Trophoblast cell (in vitro differentiated cells and primary cell): ENCODE results near the gene TRIP4.

Experiments
- DNase-seq, 2 donors: peaks; one replicate each; pipeline ENCODE4 v3.0.0-alpha.2; 2016
- H2AFZ ChIP-seq: 2 replicates; pipeline ENCODE4 v1.6.1; 2013; ENCODE audit warnings: low read length, moderate library complexity, mild to moderate bottlenecking; ENCODE audit not compliant: insufficient read depth, poor library complexity
- H2AK5ac ChIP-seq: 2 replicates; pipeline ENCODE4 v1.6.1; 2013; ENCODE audit warnings: mild to moderate bottlenecking, low read length
- H2BK120ac ChIP-seq: 2 replicates; pipeline ENCODE4 v1.6.1; 2013; ENCODE audit warnings: low read length, mild to moderate bottlenecking, moderate library complexity; ENCODE audit not compliant: insufficient read depth, poor library complexity
- H2BK12ac ChIP-seq: 2 replicates; pipeline ENCODE4 v1.6.1; 2013; ENCODE audit warnings: mild to moderate bottlenecking, low read length, moderate library complexity
- H2BK5ac ChIP-seq: 2 replicates; pipeline ENCODE4 v1.6.1; 2013; ENCODE audit warnings: low read length, low read depth, moderate library complexity, mild to moderate bottlenecking; ENCODE audit not compliant: poor library complexity
- H3K14ac ChIP-seq: 2 replicates; pipeline ENCODE4 v1.6.1; 2013; ENCODE audit warnings: mild to moderate bottlenecking, low read length
- H3K18ac ChIP-seq: 2 replicates; pipeline ENCODE4 v1.6.1; 2013; ENCODE audit warnings: mild to moderate bottlenecking, low read length
- H3K23ac ChIP-seq: 2 replicates; pipeline ENCODE4 v1.6.1; 2013; ENCODE audit warnings: low read length
- H3K27ac ChIP-seq: 2 replicates; pipeline ENCODE4 v1.5.1; 2013; ENCODE audit warnings: low read depth, mild to moderate bottlenecking, inconsistent platforms, low read length, moderate library complexity
- H3K27me3 ChIP-seq: 2 replicates; pipeline ENCODE4 v1.6.1; 2013; ENCODE audit warnings: inconsistent platforms, mild to moderate bottlenecking, low read length, moderate library complexity; ENCODE audit not compliant: insufficient read depth
- H3K36me3 ChIP-seq, 2 experiments: 1 replicate in 1 of 2; 2 replicates in 1 of 2; pipeline ENCODE4 v1.6.1; 2013; ENCODE audit warnings: low read length in 2 of 2, mild to moderate bottlenecking in 2 of 2, moderate library complexity in 1 of 2; ENCODE audit not compliant: insufficient read depth in 2 of 2, control insufficient read depth in 1 of 2
- H3K4ac ChIP-seq: 2 replicates; pipeline ENCODE4 v1.6.1; 2013; ENCODE audit warnings: low read depth, mild to moderate bottlenecking, low read length, moderate library complexity
- H3K4me1 ChIP-seq, 2 experiments: 1 replicate in 1 of 2; 2 replicates in 1 of 2; pipeline ENCODE4 v1.6.1; 2013; ENCODE audit warnings: low read length in 2 of 2, mild to moderate bottlenecking in 2 of 2, moderate library complexity in 1 of 2; ENCODE audit not compliant: insufficient read depth in 2 of 2, control insufficient read depth in 1 of 2
- H3K4me2 ChIP-seq: 2 replicates; pipeline ENCODE4 v1.6.1; 2013; ENCODE audit warnings: inconsistent platforms, mild to moderate bottlenecking, low read length, moderate library complexity
- H3K4me3 ChIP-seq: 2 replicates; pipeline ENCODE4 v1.5.1; 2013; ENCODE audit warnings: mild to moderate bottlenecking, low read depth, low read length, inconsistent platforms
- H3K79me1 ChIP-seq: one replicate; pipeline ENCODE4 v1.6.1; 2013; ENCODE audit warnings: low read length
- H3K79me2 ChIP-seq: 2 replicates; pipeline ENCODE4 v1.6.1; 2013; ENCODE audit warnings: low read length, mild to moderate bottlenecking; ENCODE audit not compliant: control insufficient read depth, insufficient read depth, poor library complexity
- H3K9ac ChIP-seq: 2 replicates; pipeline ENCODE4 v1.6.1; 2013; ENCODE audit warnings: mild to moderate bottlenecking, low read length
- H3K9me3 ChIP-seq: 2 replicates; pipeline ENCODE4 v1.6.1; 2013; ENCODE audit warnings: low read depth, mild to moderate bottlenecking, control low read depth, inconsistent platforms, low read length; ENCODE audit not compliant: insufficient read depth
- H4K12ac ChIP-seq: 2 replicates; pipeline ENCODE4 v1.6.1; 2013; ENCODE audit warnings: low read depth, mild to moderate bottlenecking, low read length, moderate library complexity
- H4K8ac ChIP-seq: 2 replicates; pipeline ENCODE4 v1.6.1; 2013; ENCODE audit warnings: low read depth, mild to moderate bottlenecking, low read length, moderate library complexity
- H4K91ac ChIP-seq: one replicate; pipeline ENCODE4 v1.6.1; 2013; ENCODE audit warnings: low read depth, mild to moderate bottlenecking, low read length, moderate library complexity
- WGBS: extraction: QIAGEN DNeasy Blood & Tissue Kit; methylation state at CpG from one replicate; pipeline ENCODE4 v1.1.7; 2013; ENCODE audit warnings: missing lambda C conversion rate; ENCODE audit not compliant: insufficient read length, insufficient coverage; ENCODE audit errors: extremely low coverage; 5-methylcytosine and 5-hydroxymethylcytosine counted together

The TRIP4 gene

GRCh38 chr15:64444836-64445235 is 57.2 kb downstream of the TRIP4 start:
- no peaks in the 10 kb centered on the region for H3K9me3 ChIP-seq
- H3K4me1 ChIP-seq: peaks cover 0 to 5% of the 10 kb centered on the region in 2 experiments
- no peak overlapping the region for H2AK5ac ChIP-seq
- no peak overlapping the region for H3K4me2 ChIP-seq
- no peak overlapping the region for H3K4ac ChIP-seq
- no peak for DNase-seq
- H2AFZ ChIP-seq: no peak overlapping the region
- peak overlapping the region; percentile 87 for H3K27ac ChIP-seq
- H4K91ac ChIP-seq: no peak overlapping the region
- H3K23ac ChIP-seq: no peak overlapping the region
- no peak overlapping the region for H3K4me3 ChIP-seq
- H3K9ac ChIP-seq: no peak overlapping the region
- H2BK120ac ChIP-seq: no peak overlapping the region
- no peak overlapping the region for H3K14ac ChIP-seq
- H2BK5ac ChIP-seq: no peak overlapping the region
- H3K36me3 ChIP-seq: peaks cover 9 to 10% of the 10 kb centered on the region in 2 experiments
- H3K79me2 ChIP-seq: no peaks in the 10 kb centered on the region
- no peak overlapping the region for H4K8ac ChIP-seq
- no peak overlapping the region for H2BK12ac ChIP-seq
- no peak overlapping the region for H3K18ac ChIP-seq
- H3K79me1 ChIP-seq: peaks cover 5% of the 10 kb centered on the region
- no peaks in the 10 kb centered on the region for H3K27me3 ChIP-seq
- no peak overlapping the region for H4K12ac ChIP-seq

DNA sequence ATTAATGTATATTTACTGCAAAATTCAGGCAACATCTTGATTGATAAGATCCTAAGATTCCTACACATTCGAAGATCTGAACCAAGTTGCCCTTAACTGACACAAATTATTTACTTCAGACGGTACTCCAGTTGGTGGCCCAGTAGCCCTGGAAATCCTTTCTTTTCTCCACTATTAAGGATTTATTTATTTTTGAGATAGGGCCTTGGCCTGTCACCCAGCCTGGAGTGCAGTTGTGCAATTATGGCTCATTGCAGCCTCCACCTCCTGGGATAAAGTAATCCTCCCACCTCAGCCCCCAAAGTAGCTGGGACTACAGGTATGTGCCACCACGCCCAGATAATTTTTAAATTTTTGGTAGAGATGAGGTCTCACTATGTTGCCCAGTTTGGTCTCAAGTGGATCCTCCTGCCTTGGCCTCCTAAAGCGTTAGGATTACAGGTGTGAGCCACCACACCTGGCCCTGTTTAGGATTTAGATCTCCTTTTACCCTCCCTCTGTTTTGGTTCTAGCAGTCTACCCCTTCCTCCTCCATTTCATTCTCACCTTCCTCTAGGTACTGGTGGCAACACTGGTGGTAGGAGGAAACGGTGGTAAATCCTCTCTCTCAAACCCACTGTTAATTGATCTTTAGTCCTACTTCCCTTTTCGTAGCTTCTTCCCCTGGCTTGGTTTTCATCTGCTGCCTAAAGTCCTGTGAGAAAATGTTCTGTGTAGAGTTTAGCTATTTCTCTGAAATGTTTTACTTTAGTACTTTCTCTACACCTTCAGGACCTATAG is 60.1 kb downstream of the TRIP4 start:
- no CpG with 5 or more reads among the region's 6 CpGs for WGBS

GRCh38 chr15:64452988-64453688 is 65.5 kb downstream of the TRIP4 start:
- H2BK12ac ChIP-seq: no peak overlapping the region
- H2AK5ac ChIP-seq: no peak overlapping the region
- no peak overlapping the region for H4K8ac ChIP-seq
- H3K9me3 ChIP-seq: no peaks in the 10 kb centered on the region
- no peak overlapping the region for H3K14ac ChIP-seq
- H3K27me3 ChIP-seq: no peaks in the 10 kb centered on the region
- no peak overlapping the region for H3K4me2 ChIP-seq
- no peak for DNase-seq
- no peak overlapping the region for H3K23ac ChIP-seq
- H3K79me2 ChIP-seq: no peaks in the 10 kb centered on the region
- H3K4ac ChIP-seq: no peak overlapping the region
- H2AFZ ChIP-seq: no peak overlapping the region
- H3K4me1 ChIP-seq: peaks cover 2 to 5% of the 10 kb centered on the region in 2 experiments
- no peak overlapping the region for H3K27ac ChIP-seq
- no peak overlapping the region for H2BK5ac ChIP-seq
- H3K9ac ChIP-seq: no peak overlapping the region
- no peak overlapping the region for H2BK120ac ChIP-seq
- no peak overlapping the region for H4K91ac ChIP-seq
- no peak overlapping the region for H4K12ac ChIP-seq
- H3K36me3 ChIP-seq: peaks cover 5 to 6% of the 10 kb centered on the region in 2 experiments
- H3K4me3 ChIP-seq: no peak overlapping the region
- WGBS: no CpG with 5 or more reads among the region's 6 CpGs
- no peaks in the 10 kb centered on the region for H3K79me1 ChIP-seq
- no peak overlapping the region for H3K18ac ChIP-seq

More for the DNA sequence above, 60.1 kb downstream of the TRIP4 start:
- H3K36me3 ChIP-seq: peaks cover 11% of the 10 kb centered on the region in 2 experiments
- H3K79me1 ChIP-seq: peaks cover 5% of the 10 kb centered on the region
- H4K12ac ChIP-seq: no peak overlapping the region
- H3K4me2 ChIP-seq: no peak overlapping the region
- H2AFZ ChIP-seq: no peak overlapping the region
- no peaks in the 10 kb centered on the region for H3K9me3 ChIP-seq
- H3K79me2 ChIP-seq: no peaks in the 10 kb centered on the region
- no peak overlapping the region for H2BK120ac ChIP-seq
- H2BK12ac ChIP-seq: peak overlapping the region; percentile 71
- no peak overlapping the region for H3K4me3 ChIP-seq
- H3K14ac ChIP-seq: no peak overlapping the region
- peak overlapping the region; percentile 46 for H3K4ac ChIP-seq
- H2BK5ac ChIP-seq: no peak overlapping the region
- no peak overlapping the region for H3K27ac ChIP-seq
- no peak overlapping the region for H4K8ac ChIP-seq
- DNase-seq: no peak
- H2AK5ac ChIP-seq: no peak overlapping the region
- H3K9ac ChIP-seq: no peak overlapping the region
- no peaks in the 10 kb centered on the region for H3K27me3 ChIP-seq
- H3K18ac ChIP-seq: no peak overlapping the region
- H3K23ac ChIP-seq: no peak overlapping the region
- H3K4me1 ChIP-seq: peaks cover 0 to 4% of the 10 kb centered on the region in 2 experiments
- H4K91ac ChIP-seq: no peak overlapping the region

- Histone ChIP-seq H3K9me3 (no peaks in the 10 kb centered on the region), H3K27ac (no peak overlapping the region), H2AFZ (no peak overlapping the region), H4K12ac (no peak overlapping the region), H4K8ac (no peak overlapping the region), H3K36me3 (peaks cover 2 to 3% of the 10 kb centered on the region in 2 experiments), H2BK12ac (no peak overlapping the region), H3K27me3 (no peaks in the 10 kb centered on the region), H3K18ac (no peak overlapping the region), H3K79me1 (no peaks in the 10 kb centered on the region), H2AK5ac (no peak overlapping the region), H3K4me3 (no peak overlapping the region), H3K79me2 (no peaks in the 10 kb centered on the region), H3K4me1 (peaks cover 2 to 5% of the 10 kb centered on the region in 2 experiments), H2BK5ac (no peak overlapping the region), H3K23ac (no peak overlapping the region), H3K4ac (no peak overlapping the region), H4K91ac (no peak overlapping the region), H3K4me2 (no peak overlapping the region), H3K9ac (no peak overlapping the region), H2BK120ac (no peak overlapping the region), H3K14ac (no peak overlapping the region)
- no peak for DNase-seq
- WGBS: no CpG with 5 or more reads among the region's 1 CpG
These were observed 66.0 kb downstream of the TRIP4 start for GRCh38 chr15:64453689-64454037.
